ENCODE results near the gene VSTM4.

VSTM4 gene, protein sequence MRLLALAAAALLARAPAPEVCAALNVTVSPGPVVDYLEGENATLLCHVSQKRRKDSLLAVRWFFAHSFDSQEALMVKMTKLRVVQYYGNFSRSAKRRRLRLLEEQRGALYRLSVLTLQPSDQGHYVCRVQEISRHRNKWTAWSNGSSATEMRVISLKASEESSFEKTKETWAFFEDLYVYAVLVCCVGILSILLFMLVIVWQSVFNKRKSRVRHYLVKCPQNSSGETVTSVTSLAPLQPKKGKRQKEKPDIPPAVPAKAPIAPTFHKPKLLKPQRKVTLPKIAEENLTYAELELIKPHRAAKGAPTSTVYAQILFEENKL

DNA sequence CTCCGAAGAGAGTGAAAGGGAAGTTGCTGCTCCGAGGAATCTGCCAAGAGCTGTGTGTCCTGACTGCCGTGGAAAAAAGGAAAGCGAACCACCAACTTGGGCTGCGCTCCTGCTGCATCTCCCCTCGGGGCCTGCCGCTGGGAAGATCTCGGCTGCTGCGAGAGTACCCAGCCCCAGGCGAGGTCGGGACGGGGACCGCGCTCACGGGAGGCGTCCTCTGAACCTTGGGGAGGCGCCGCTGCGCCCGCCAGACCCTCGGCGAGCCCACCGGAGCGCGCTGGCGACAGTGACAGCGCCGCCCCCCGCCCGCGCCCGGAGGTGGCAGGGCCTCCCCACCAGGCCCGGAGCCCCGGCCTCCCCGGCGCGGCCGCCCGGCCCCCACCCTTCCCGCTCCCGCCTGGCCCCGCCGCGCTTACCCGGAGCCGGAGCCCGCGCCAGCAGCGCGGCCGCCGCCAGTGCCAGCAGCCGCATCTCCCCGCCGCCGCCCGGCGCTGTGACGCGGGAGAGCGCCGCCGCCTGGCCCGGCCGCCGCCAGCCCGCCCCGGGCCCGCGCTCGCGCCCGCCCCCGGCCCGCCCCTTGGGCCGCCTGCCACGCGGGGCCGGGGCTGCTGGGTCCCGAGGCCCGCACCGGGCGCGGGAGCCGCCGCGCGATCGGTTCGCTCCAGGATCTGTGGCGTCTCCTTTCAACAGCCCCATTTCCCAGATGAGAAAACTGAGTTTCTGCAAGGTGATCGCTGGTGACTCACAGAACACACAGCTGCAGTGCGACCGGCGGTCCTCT is at the start of gene VSTM4:
Gene VSTM4 (minus strand): TSS at position 508 of the 781 bp plus-strand sequence. CDS start 37 bp downstream, at position 471.
- peak; percentile 70 for DNase-seq

DNA sequence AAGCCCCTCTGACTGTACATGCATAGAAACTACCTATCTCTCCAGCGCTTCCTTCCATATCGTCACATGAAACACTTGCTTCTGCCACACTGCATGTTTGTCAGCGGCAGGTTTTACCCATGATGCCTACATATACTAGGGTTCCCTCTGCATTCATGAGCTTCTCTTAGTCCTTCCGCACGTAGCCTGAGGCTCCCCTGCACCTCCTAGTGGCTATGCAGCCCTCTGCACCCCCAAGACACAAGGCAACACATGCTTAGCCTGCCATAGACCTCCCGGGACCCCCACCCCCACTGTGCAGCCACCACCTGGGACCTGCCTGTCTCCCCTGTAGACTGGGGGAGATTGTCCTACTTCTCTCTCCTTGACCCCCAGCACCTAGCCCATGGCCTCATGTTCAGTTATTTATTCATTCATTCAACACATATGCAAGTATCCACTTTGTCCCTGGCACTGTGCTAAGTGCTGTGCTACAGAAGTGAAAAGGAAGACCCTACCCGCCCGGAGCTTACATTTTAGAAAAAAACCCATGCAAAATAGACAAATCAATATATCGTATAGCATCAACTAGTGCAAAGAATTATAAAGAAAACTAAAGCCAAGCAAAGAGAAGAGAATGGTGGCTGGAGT is 49.4 kb upstream of the VSTM4 start:
- peak; percentile 69 for DNase-seq

DNA sequence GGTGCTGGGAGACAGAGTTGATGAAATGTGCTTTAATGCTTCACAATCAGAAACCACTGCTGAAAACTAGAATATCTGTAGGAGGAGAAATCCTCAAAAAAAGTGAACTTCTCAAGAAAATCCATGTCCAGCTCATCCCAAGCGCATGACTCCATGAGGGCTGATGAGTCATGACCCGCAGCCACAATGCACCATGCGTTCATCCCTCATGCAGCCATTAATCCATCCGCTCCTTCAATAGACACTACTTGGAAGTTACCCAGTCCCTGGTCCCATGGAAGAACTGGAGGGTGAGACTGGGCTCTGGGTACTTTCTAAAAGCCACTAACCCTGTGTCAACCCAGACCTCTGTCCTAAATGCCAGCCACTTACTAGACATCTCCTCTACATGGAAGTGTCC is 48.4 kb upstream of the VSTM4 start:
- DNase-seq: no peak

DNA sequence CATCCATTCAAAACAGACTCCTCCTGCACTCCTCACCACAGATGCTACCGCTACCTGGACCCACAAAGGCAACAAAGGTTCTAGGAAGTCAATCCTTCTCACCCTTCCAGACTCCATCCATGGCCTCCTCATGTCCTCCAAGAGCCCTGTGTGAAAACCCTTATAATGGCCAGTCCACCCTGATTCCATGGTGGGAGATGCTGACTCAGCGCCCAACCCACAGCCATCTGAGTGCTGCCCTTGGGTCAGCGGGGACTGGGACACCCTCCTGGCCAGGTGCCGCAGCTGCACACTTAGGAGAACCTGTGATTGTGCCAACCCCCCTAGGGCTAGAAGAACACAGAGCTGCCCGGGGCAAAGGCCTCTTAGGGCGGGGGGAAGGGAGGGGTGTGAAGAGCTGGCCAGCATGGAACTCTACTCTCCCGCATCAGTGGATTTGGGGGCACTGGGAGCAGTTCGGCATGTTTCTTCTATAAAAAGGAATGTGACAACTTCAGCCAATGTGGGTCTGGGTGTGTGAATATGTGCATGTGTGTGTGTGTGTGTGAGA is 47.5 kb upstream of the VSTM4 start:
- no peak for DNase-seq

DNA sequence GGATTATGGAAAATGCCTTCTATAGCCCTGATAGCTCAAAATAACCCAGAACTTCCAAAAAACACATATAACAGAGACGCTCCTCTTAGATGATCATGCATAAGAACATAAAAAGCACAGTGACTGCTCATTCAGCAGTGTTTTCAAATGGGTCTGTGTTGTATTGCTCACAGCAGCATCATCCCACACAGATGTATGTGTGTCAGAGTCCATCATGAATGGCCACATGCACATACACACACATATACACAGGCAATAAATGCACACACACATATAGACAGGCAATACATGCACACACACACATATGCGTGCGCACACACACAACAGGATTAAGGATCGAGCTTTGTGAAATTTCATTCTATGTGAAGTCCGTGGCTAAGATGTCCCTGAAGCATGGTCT is 46.7 kb upstream of the VSTM4 start:
- DNase-seq: no peak

DNA sequence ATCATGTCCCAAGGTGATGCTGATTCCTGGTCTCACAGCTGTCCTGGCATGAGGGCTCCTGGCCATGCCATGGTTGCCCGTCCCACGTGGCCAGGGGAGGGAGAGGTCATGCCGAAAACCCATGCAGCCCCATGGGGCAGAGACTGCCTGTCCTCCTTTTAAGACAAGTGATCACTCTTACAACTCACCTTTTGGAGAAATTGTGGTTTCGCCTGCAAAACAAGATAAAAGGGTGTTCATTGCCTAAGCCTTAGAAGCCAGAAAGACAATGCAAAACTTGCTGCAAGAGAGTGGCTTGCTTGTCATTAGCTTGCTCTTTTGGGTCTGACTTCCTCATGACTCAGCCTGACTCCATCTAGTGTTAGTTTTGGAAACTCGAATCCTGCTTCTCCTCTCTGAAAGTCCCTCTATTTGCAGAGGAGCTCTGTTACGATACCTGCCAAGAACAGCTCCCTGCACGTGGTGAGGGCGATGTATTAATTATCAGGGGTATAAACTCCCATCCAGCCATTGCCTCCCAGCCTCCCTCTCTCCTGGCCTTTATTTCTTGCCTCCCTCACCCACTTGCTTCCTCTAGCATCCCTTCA is 46.2 kb upstream of the VSTM4 start:
- DNase-seq: peak; percentile 69

DNA sequence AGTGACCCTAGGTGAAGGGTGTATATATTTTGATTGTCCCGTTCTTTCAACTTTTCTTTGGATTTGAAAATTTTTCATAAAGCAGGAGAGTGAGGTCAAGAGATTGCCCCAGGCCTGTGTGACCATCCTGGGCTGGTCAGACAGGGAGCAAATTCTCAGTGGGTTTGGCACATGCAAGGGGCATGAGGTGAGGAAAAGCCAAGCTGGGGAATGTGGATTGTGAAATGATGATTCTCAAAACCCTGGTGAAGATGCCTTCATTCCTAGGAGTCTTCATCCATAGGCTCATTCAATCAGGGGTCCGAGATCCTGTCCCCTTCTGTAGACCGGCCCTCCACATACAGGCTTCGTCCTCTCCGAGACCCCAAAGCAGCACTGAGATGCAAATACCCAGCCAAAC is 45.5 kb upstream of the VSTM4 start:
- DNase-seq: no peak

DNA sequence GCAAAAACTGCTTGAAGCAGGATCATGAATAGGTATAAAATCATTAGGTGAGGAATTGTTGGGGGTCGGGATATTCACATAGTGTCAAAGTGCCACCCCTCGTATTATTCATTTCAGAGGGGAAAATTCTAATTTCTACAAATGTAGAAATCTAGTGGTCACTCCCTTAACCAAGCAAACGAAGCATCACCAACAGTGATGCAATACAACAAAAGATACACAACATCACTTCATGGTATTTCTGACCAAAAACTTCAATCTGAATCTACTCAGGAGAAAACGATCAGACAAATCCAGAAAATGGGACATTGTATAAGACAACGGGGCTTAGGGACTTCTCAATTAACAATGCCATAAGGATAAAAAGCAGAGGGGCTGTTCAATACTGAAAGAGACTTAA is 44.8 kb upstream of the VSTM4 start:
- DNase-seq: no peak

DNA sequence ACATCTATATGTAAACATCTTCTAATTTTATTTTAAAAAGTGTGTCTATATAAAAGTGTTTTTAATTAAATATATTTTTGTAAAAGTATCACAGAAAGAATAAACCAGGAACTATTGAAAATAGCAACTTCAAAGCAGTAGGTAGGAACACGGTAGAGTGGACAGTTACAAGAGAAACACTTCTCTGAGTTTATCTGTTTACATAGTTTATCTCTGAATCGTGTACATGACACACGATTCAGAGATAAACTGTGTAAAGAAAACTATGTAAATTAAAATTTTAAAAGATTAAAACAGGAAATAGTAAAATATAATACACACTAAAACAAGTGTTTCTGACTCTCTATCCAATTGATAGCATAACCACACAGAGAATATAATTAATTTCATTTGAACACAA is 43.6 kb upstream of the VSTM4 start:
- no peak for DNase-seq

DNA sequence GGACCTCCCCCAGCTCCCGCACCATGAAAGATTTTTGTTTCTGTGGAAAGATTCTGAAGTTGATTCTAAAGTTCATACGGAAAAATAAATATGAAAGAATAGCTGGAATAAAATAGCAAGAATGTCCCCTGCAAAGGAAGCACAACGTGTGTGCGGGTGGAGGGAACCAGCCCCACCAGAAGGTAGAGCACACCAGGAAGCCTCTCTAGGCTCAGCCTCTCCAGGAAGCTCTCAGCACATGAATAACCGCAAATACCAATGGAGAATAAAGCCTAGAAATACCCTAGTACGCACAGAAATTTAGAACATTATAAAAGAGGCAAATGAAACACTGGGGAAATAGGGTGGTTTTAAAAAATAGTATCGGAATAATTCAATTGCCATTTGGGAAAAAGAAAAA is 43.1 kb upstream of the VSTM4 start:
- peak; percentile 48 for DNase-seq

DNA sequence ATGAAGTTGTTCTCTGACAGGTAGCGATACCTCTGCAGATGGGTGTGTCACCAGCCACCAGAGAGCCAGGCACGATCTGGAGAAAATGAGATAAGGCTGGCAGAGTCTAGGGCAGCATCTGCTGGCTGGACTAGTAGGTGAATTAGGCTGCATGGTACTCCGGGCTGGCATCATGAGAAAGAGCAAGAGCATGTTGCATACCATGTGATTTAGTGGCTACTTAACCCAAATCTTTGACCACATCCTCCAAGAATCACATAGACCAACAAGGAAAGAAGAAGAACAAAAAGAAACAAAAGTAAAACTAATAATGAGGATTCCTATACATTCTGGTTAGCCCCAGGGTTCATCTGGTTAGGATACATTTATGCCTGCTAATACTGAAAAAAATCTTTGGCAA is 41.9 kb upstream of the VSTM4 start:
- DNase-seq: no peak

DNA sequence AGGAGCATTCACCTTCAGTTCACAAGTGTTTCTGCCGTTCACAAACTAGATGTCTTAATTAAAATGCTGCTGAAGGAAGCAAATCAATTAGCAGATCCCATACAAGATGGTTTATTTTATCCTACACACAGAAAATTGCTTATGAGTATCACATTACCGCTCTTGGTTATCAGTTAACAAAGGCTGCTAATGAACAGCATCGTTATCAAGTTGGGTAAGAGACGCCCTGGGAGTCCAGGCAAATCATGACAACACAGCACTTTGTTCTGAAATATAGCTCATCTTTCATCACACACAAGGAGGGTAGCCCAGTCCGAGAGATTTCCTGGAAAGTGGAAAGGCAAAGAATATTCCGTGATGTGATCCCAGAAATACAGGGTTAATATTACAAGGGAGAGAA is 39.3 kb upstream of the VSTM4 start:
- DNase-seq: no peak

DNA sequence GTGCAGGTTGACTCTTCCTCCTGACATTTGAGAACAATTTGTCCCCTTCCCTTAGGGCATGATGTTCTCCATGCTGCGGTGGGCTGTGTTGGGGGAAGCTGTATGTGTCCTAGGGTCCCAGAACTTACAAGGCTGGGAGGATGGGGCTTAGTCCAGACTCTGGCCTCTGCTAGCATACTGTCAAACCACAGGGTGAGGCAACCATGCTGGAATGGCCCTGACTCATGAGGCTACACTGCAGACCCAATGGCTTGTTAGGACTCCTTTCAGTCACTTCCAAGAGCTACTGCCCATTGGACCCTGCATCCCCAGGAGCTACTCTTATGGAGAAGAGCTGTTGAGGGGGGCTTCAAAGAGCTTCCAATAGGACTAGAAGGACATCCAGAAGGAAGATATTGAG is 38.6 kb upstream of the VSTM4 start:
- DNase-seq: no peak

DNA sequence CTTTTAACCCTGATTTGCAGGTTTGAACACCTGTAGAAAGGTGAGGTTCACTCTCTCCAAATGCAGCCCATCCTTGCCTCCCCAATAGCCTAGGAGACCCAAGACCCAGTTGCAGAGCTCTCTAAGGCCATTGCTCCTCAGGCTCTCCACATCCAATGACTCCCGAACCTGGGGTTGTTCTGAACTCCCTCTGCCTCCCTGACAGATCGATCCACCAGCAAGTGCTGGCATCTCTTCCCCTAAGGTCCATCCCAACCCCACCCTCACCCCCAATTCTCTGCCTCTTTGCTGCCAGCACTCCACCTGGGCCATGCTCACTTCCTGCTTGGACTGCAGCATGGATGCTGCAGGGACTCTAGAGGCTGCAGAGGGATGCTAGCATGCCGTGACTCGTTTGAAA is 37.8 kb upstream of the VSTM4 start:
- DNase-seq: no peak

DNA sequence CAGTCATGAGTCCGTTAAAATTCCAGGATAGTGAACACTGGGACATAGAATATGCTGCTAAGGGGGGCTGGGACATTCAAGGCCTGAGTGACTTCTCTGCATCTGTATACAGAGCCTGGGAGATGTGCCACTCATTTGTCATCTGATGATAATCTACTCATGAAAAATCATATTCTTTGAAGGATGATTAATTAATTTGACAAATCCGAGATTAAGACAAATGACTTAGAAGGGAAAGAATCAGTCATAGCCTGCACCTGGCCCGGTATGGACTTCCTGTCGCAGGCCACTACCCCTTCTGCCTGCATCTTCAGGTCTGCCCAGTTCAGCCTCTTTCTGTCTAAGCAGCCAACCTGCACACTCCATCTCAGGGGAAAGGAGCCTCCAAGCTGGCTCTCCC is 37.3 kb upstream of the VSTM4 start:
- DNase-seq: no peak

DNA sequence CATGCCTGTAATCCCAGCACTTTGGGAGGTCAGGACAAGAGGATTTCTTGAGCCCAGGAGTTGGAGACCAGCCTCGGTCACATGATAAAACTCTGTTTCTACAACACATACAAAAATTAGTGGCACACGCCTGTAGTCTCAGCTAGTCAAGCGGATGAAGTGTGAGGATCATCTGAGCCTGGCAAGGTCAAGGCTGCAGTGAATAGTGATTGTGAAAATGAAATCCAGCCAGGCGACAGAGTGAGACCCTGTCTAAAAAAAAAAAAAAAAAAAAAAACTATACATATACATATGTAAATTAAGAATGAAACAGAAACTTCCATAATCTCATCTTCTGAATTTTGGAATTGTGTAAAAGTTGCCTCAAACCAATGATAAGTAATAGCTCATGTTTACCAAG is 36.7 kb upstream of the VSTM4 start:
- DNase-seq: no peak

DNA sequence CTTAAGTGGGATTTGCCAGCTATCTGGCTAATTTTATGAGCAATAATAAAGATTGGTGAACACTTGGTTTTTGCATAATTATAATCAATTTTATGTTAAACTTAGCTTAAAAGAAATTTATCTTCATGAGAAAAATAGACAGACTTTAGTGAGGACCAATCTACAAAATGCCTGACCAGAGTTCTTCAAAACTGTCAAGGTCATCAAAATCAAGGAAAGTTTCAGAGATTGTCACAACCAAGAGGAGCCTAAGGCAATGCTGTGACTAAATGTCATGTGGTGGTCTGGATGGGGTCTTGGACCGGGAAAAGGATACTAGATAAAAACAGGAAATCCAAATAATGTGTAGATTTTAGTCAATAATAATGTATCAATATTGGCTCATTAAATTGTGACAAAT is 36.2 kb upstream of the VSTM4 start:
- no peak for DNase-seq

DNA sequence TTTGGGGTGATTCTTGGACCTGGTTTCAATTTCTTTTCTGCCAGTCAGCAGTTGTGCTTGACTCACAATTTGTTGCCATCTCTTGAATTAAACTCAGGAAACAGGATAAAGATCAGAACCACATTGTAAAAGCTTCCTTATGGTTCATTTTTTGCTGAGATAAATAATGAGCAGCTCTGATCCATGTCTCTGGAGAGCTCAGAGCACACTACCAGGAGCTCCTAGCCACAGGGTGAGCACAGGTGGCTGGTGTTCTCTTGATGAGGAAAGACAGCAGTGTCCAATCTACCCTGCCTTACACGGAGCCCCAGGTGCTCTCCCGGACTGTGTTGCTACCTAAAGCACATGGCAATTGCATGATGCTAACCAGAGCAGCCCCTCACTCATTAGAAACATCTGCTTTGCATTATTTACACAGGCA is 35.7 kb upstream of the VSTM4 start:
- DNase-seq: peak; percentile 27

DNA sequence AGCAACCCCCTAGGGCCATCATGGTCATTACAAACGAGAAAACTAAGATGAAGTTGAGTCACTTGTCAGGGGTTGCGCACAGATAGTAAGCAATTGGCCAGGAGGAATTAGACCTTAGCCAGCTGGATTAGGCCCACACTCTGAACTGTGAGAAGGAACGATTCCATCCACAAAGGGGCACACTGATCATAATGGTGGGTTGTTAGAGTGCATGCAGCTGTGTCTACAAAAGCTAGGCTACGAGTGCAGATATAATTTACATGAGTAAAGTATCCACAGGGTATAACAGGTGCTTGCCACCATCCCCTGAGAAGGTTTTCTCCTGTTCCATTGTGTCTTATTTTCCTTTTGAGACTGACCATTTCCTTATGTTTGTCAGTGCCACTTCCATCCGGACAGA is 35.1 kb upstream of the VSTM4 start:
- DNase-seq: peak; percentile 54

DNA sequence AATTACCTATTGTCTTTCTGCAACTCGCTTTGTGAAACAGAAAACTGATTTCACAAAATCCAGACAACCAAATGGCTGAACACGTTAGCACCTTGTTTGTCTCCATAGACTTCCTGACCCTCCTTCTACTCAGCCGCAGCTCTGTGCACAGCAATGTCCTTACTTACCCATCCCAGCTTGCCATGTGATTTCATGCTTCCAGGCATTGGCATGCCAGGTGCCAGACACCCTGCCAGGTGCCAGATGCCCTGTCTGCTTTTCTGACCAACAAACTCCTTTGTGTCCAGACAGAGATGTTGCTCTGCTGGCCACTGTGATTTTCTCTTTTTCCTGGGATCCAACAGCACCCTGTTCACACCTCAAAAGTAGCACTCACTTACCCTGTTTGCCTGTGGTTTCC is 34.6 kb upstream of the VSTM4 start:
- DNase-seq: peak; percentile 25

DNA sequence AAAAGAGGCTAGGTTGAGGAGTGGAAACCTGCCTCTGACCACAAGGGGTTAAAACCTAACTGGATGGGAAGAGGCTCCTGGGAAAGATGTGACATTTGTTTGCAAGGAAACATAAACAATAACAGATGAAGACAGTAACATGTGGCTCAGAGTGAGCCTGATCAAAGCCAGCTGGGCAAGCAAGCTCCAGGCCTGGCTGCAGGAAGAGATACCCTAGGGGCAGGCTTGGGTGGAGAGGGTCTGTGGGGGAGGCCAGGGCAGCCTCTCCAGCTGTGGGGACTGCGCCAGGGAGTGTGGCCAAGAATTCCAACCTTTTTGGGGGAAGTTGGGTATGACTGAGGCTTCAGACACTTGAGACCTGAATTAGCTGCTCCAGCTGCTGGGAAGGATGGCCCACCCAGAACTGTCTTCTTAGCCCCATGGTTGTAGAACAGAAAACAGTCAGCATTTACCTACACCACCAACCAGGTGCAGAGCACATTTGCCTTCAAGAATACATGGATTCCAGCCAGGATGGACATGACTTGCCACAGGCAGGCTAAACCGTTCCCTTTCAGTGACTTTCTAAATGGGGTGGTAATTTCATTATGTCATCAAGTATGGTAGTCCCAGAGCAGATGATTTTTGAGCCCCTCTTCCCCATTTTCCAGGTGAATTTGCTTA is 28.9 kb upstream of the VSTM4 start:
- DNase-seq: no peak

DNA sequence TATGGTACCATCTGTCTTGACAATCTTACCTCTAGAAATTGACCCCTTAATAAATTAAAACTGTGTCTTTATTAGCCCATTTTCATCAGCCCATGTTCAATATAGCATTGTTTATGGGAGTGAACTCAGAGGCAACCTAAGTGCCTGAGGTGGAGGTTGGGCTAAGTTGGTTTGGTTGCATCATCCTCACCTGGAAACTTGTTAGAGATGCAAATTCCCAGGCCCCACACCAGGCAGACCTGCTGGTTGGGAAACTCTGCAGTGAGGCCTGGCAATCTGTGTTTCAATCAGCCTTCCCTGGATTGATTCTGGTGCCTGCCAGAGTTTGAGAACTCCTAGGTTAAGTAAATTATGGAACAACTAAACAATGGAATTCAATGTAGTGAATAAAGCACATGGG is 27.9 kb upstream of the VSTM4 start:
- peak; percentile 23 for DNase-seq

All from DMS53 (cell line).